ENCODE results near the gene TANC1.
A peak's percentile ranks its signal among the peaks of the same experiment; 100 is the strongest.

Gene TANC1

GRCh38 chr2:159066541-159067156, 98.2 kb downstream of the TANC1 start:
- DNase-seq = no peak

- no peak for DNase-seq
Measured at GRCh38 chr2:159067971-159068370, 99.5 kb downstream of the TANC1 start.

- no peak for DNase-seq
Measured at GRCh38 chr2:159069229-159069628, 100.8 kb downstream of the TANC1 start.

GRCh38 chr2:159070235-159070634, 101.8 kb downstream of the TANC1 start:
- no peak for DNase-seq

- no peak for DNase-seq
Measured at GRCh38 chr2:159071190-159071915, 102.9 kb downstream of the TANC1 start.

GRCh38 chr2:159072795-159073194, 104.4 kb downstream of the TANC1 start:
- DNase-seq = no peak

- no peak for DNase-seq
Measured at GRCh38 chr2:159073256-159073655, 104.8 kb downstream of the TANC1 start.

GRCh38 chr2:159074605-159075004, 106.2 kb downstream of the TANC1 start:
- DNase-seq = no peak

- no peak for DNase-seq
Measured at GRCh38 chr2:159075727-159076126, 107.3 kb downstream of the TANC1 start.

- no peak for DNase-seq
Measured at GRCh38 chr2:159076241-159076640, 107.8 kb downstream of the TANC1 start.

- DNase-seq = no peak
Measured at GRCh38 chr2:159077869-159078268, 109.4 kb downstream of the TANC1 start.

- DNase-seq = no peak
Measured at GRCh38 chr2:159078443-159078842, 110.0 kb downstream of the TANC1 start.

- DNase-seq = no peak
Measured at GRCh38 chr2:159080641-159081040, 112.2 kb downstream of the TANC1 start.

- no peak for DNase-seq
Measured at GRCh38 chr2:159082119-159082518, 113.7 kb downstream of the TANC1 start.

GRCh38 chr2:159084384-159085370, 116.2 kb downstream of the TANC1 start:
- no peak for DNase-seq

GRCh38 chr2:159086342-159086741, 117.9 kb downstream of the TANC1 start:
- DNase-seq = no peak

- DNase-seq = no peak
Measured at GRCh38 chr2:159086826-159087225, 118.4 kb downstream of the TANC1 start.

GRCh38 chr2:159088906-159089305, 120.5 kb downstream of the TANC1 start:
- no peak for DNase-seq

GRCh38 chr2:159089543-159089942, 121.1 kb downstream of the TANC1 start:
- DNase-seq = no peak

- no peak for DNase-seq
Measured at GRCh38 chr2:159090514-159091201, 122.2 kb downstream of the TANC1 start.

- DNase-seq = no peak
Measured at GRCh38 chr2:159091381-159091780, 122.9 kb downstream of the TANC1 start.

GRCh38 chr2:159091976-159092375, 123.5 kb downstream of the TANC1 start:
- peak in 1 of 2 donors; percentile 25 for DNase-seq

- no peak for DNase-seq
Measured at GRCh38 chr2:159093497-159093896, 125.1 kb downstream of the TANC1 start.

All from CD4-positive, alpha-beta T cell treated with Interleukin-1 beta for 1 hour (primary cell).